Measurements from ENCODE around the gene NF2. TPM values are rescaled to one million over a fixed set of nuclear protein-coding genes. Genes with fewer than 3 reads are reported as not detected.

Gene NF2
- total RNA-seq, 3 donors from 2014 or later (not counting 1 experiment from before 2014, with no cell fraction given): 32.4 to 43.8 (median 39.6) TPM

DNA sequence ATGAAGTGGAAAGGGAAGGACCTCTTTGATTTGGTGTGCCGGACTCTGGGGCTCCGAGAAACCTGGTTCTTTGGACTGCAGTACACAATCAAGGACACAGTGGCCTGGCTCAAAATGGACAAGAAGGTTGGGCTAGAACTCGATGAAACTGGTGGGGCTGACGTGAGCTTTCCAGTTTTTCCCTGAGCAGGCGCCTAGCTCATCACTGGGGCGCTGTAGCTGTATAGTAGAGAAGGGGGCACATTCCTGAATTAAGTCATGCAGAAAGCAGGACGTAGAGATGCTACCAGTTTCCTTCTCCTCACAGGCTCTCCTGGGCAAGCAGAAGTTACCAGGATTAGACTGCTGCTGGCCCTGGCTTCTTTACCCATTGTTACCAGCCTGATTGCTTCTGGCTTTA, 33.3 kb downstream of the NF2 start:
- DNase-seq: no peak
- Histone ChIP-seq H3K36me3 (ENCODE audit: control insufficient read depth, insufficient read depth, low read length) (peaks cover 5% of the 10 kb centered on the region), H3K27ac (ENCODE audit: low read length) (no peak overlapping the region), H3K4me3 (ENCODE audit: low read length) (no peak overlapping the region), H3K27me3 (ENCODE audit: control insufficient read depth, insufficient read depth, low read length) (no peaks in the 10 kb centered on the region), H3K9me3 (ENCODE audit: control insufficient read depth, insufficient read depth, low read length) (no peaks in the 10 kb centered on the region), H3K4me1 (ENCODE audit: control insufficient read depth, insufficient read depth, low read length) (peaks cover 10% of the 10 kb centered on the region)
- Mint-ChIP-seq H3K27me3 (ENCODE audit: low read depth in 2 of 2) (no peaks in the 10 kb centered on the region), H3K27ac (no peak overlapping the region), H3K4me3 (no peak overlapping the region), H3K9me3 (no peaks in the 10 kb centered on the region), H3K36me3 (no peaks in the 10 kb centered on the region), H3K4me1 (peaks cover 35 to 39% of the 10 kb centered on the region in 2 donors)
- intact Hi-C loops (cut with micrococcal nuclease): loop anchor here (10.0 kb wide), 1 partner anchor 58 kb away; no protein-coding TSS in a partner anchor
- no peak for TF ChIP-seq CTCF (IDR thresholded peaks at IDR 0.05)
- no peak for ATAC-seq
- 94% methylated on average over 7 of the region's 7 CpGs for WGBS (ENCODE audit: insufficient coverage)

DNA sequence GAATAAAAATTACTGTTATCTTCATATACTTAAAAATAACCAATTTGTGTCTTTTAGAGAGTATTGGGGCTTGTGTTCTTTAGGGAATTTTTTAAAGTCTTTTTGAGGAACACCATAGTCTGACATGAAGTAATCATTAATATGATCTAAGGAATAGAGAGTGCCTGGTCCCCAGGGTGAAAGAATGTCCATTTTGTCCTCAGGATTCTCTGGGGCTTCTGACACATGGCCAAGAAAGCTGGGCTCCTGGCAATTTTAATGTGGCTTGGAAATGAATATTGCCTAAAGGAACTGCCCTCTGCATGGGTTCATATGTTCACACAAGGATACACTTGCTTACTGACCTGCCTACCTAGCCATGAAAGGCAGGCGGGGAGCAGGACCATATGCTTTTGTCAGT, 33.7 kb downstream of the NF2 start:
- intact Hi-C loops (cut with micrococcal nuclease): loop anchor here (10.0 kb wide), 1 partner anchor 58 kb away; no protein-coding TSS in a partner anchor
- H3K4me3 ChIP-seq (ENCODE audit: low read length): no peak overlapping the region
- no peaks in the 10 kb centered on the region for H3K9me3 ChIP-seq (ENCODE audit: control insufficient read depth, insufficient read depth, low read length)
- no peaks in the 10 kb centered on the region for H3K27me3 ChIP-seq (ENCODE audit: control insufficient read depth, insufficient read depth, low read length)
- H3K9me3 Mint-ChIP-seq: no peaks in the 10 kb centered on the region
- H3K27ac ChIP-seq (ENCODE audit: low read length): no peak overlapping the region
- ATAC-seq (no peak), DNase-seq (no peak)
- peaks cover 13% of the 10 kb centered on the region for H3K4me1 ChIP-seq (ENCODE audit: control insufficient read depth, insufficient read depth, low read length)
- H3K36me3 ChIP-seq (ENCODE audit: control insufficient read depth, insufficient read depth, low read length): peaks cover 5% of the 10 kb centered on the region
- no peak overlapping the region for H3K27ac Mint-ChIP-seq
- WGBS (ENCODE audit: insufficient coverage): 90% methylated on average over 1 of the region's 1 CpG
- H3K4me3 Mint-ChIP-seq: no peak overlapping the region
- no peak for TF ChIP-seq CTCF (IDR thresholded peaks at IDR 0.05)
- H3K4me1 Mint-ChIP-seq: peaks cover 31 to 35% of the 10 kb centered on the region in 2 donors
- no peaks in the 10 kb centered on the region for H3K27me3 Mint-ChIP-seq (ENCODE audit: low read depth in 2 of 2)
- no peaks in the 10 kb centered on the region for H3K36me3 Mint-ChIP-seq

DNA sequence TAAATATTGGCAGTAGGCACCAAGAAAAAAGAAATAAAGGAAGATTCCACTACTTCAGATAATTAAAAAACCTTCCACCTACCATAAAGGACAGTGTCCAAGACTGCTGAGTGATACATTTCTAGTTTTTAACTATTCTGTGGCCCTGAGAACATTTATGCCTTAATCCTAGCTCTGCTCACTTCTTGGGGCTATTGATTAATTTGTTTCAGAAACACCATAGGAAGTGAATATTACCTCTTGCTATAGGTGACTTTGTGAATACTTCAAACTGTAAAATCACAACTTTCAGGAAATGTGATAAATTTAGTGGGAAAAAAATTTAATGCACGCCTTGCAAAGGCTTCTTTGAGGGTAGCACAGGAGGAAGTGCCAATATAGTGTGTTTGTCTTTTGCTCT, 35.2 kb downstream of the NF2 start:
- TF ChIP-seq CTCF (IDR thresholded peaks at IDR 0.05): no peak
- WGBS (ENCODE audit: insufficient coverage): 8% methylated on average over 1 of the region's 1 CpG
- no peaks in the 10 kb centered on the region for H3K9me3 ChIP-seq (ENCODE audit: control insufficient read depth, insufficient read depth, low read length)
- peak overlapping the region; percentile 17 for H3K4me3 Mint-ChIP-seq
- H3K4me1 Mint-ChIP-seq: peaks cover 18 to 20% of the 10 kb centered on the region in 2 donors
- H3K27me3 Mint-ChIP-seq (ENCODE audit: low read depth in 2 of 2): no peaks in the 10 kb centered on the region
- peaks cover 8% of the 10 kb centered on the region for H3K36me3 ChIP-seq (ENCODE audit: control insufficient read depth, insufficient read depth, low read length)
- peaks cover 17% of the 10 kb centered on the region for H3K4me1 ChIP-seq (ENCODE audit: control insufficient read depth, insufficient read depth, low read length)
- no peak for DNase-seq
- no peaks in the 10 kb centered on the region for H3K27me3 ChIP-seq (ENCODE audit: control insufficient read depth, insufficient read depth, low read length)
- intact Hi-C loops (cut with micrococcal nuclease): loop anchor here (10.0 kb wide), 1 partner anchor 56 kb away; no protein-coding TSS in a partner anchor
- no peak overlapping the region for H3K4me3 ChIP-seq (ENCODE audit: low read length)
- H3K27ac Mint-ChIP-seq: peak overlapping the region; percentile 64 to 71
- H3K36me3 Mint-ChIP-seq: no peaks in the 10 kb centered on the region
- H3K9me3 Mint-ChIP-seq: no peaks in the 10 kb centered on the region
- H3K27ac ChIP-seq (ENCODE audit: low read length): no peak overlapping the region
- ATAC-seq: no peak

- no peaks in the 10 kb centered on the region for H3K9me3 Mint-ChIP-seq
- Histone ChIP-seq H3K27ac (ENCODE audit: low read length) (no peak overlapping the region), H3K27me3 (ENCODE audit: control insufficient read depth, insufficient read depth, low read length) (no peaks in the 10 kb centered on the region), H3K4me3 (ENCODE audit: low read length) (no peak overlapping the region), H3K4me1 (ENCODE audit: control insufficient read depth, insufficient read depth, low read length) (peaks cover 17% of the 10 kb centered on the region), H3K36me3 (ENCODE audit: control insufficient read depth, insufficient read depth, low read length) (peaks cover 8% of the 10 kb centered on the region), H3K9me3 (ENCODE audit: control insufficient read depth, insufficient read depth, low read length) (no peaks in the 10 kb centered on the region)
- H3K27ac Mint-ChIP-seq: peak overlapping the region; percentile 64 to 71
- no peaks in the 10 kb centered on the region for H3K36me3 Mint-ChIP-seq
- TF ChIP-seq CTCF (IDR thresholded peaks at IDR 0.05): no peak
- no peaks in the 10 kb centered on the region for H3K27me3 Mint-ChIP-seq (ENCODE audit: low read depth in 2 of 2)
- peak overlapping the region; percentile 17 for H3K4me3 Mint-ChIP-seq
- intact Hi-C loops (cut with micrococcal nuclease): loop anchor here (10.0 kb wide), 1 partner anchor 56 kb away; no protein-coding TSS in a partner anchor
- ATAC-seq (peak in 1 of 3 donors; percentile 52), DNase-seq (no peak)
- peaks cover 14 to 16% of the 10 kb centered on the region in 2 donors for H3K4me1 Mint-ChIP-seq
Measured at GRCh38 chr22:29639096-29639495, 35.7 kb downstream of the NF2 start.

Data from natural killer cell (primary cell).